Measurements from ENCODE around the gene C12orf60. TPM values are rescaled to one million over a fixed set of nuclear protein-coding genes. Genes with fewer than 3 reads are reported as not detected.

C12orf60 gene
- total and polyA plus RNA-seq, 2 donors, result 1.0 to 3.6 TPM

DNA sequence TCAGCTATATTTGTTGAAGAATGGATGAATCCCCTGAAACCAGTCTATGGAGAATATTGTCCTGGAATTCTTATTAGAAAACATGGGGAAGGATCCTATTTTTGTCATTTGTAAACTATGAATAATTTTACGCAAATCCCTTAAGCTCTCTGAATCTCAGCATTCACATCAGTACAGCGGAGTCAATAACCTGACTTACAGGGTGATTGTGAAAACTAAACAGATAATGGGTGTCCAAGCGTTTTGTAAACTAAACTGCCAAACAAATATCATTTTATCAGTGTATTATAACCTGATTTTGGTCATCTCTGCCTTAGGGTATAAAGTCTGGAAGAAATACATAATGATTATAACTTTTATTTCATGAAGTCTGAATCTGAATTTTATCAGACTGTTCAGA is 29.9 kb downstream of the C12orf60 start:
- H3K36me3 ChIP-seq (ENCODE audit: insufficient read depth), result no peaks in the 10 kb centered on the region
- no peak overlapping the region for H3K4me3 ChIP-seq (ENCODE audit: low read depth, low read length)
- H3K27ac ChIP-seq (ENCODE audit: low read depth), result no peak overlapping the region
- no peak for DNase-seq (ENCODE audit: extremely low spot score)
- 51% methylated on average over 3 of the region's 3 CpGs for WGBS
- H3K4me1 ChIP-seq (ENCODE audit: insufficient read depth), result no peaks in the 10 kb centered on the region

- no peak overlapping the region for H3K27ac ChIP-seq (ENCODE audit: low read depth)
- no peaks in the 10 kb centered on the region for H3K4me1 ChIP-seq (ENCODE audit: insufficient read depth)
- no peaks in the 10 kb centered on the region for H3K36me3 ChIP-seq (ENCODE audit: insufficient read depth)
- DNase-seq (ENCODE audit: extremely low spot score), result no peak
- 33% methylated on average over 1 of the region's 1 CpG for WGBS
- no peak overlapping the region for H3K4me3 ChIP-seq (ENCODE audit: low read depth, low read length)
These were observed 30.5 kb downstream of the C12orf60 start for GRCh38 chr12:14833952-14834351.

DNA sequence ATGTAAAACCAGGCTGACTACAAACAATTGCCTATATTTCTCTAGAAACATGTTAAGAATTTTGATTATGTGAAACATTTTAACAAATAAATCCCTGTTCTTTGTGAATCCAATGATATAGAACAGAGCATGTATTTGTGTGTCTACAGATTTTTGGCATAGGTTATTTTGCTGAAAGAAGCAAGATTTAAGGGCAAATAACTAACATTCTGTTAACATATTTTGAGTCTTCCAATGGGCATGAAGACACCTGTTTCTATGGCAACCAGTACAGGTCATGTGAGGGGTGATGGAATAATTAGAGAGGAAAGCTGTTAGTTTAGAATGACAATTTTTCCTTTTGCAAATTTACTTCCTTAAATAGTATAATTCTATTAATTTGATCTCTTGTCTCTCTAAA is 31.0 kb downstream of the C12orf60 start:
- DNase-seq (ENCODE audit: extremely low spot score), result no peak
- Histone ChIP-seq H3K4me1 (ENCODE audit: insufficient read depth) (no peaks in the 10 kb centered on the region), H3K27ac (ENCODE audit: low read depth) (no peak overlapping the region), H3K4me3 (ENCODE audit: low read depth, low read length) (no peak overlapping the region), H3K36me3 (ENCODE audit: insufficient read depth) (no peaks in the 10 kb centered on the region)

GRCh38 chr12:14836336-14837210 is 33.1 kb downstream of the C12orf60 start:
- WGBS, result 72% methylated on average over 7 of the region's 7 CpGs
- no peaks in the 10 kb centered on the region for H3K36me3 ChIP-seq (ENCODE audit: insufficient read depth)
- H3K27ac ChIP-seq (ENCODE audit: low read depth), result no peak overlapping the region
- DNase-seq (ENCODE audit: extremely low spot score), result no peak
- no peak overlapping the region for H3K4me3 ChIP-seq (ENCODE audit: low read depth, low read length)
- H3K4me1 ChIP-seq (ENCODE audit: insufficient read depth), result no peaks in the 10 kb centered on the region

DNA sequence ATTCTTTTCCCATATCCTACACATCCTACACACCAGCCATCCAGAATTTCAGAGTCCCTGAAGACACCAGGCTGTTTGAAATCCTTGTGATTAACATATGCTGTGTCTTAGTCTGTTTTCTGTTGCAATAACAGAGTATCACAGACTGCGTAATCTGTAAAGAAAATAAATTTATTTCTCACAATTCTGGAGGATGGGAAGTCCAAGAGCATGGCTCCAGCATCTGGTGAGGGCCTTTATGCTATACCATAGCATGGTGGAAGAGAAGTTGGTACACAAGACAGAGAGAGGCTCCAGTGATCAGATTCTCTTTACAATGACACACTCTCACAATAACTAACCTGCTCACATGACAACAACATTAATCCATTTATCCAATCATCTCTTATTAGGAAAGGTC is 35.8 kb downstream of the C12orf60 start:
- no peak overlapping the region for H3K27ac ChIP-seq (ENCODE audit: low read depth)
- WGBS, result 97% methylated on average over 1 of the region's 1 CpG
- DNase-seq (ENCODE audit: extremely low spot score), result no peak
- H3K36me3 ChIP-seq (ENCODE audit: insufficient read depth), result no peaks in the 10 kb centered on the region
- H3K4me1 ChIP-seq (ENCODE audit: insufficient read depth), result no peaks in the 10 kb centered on the region
- no peak overlapping the region for H3K4me3 ChIP-seq (ENCODE audit: low read depth, low read length)

GRCh38 chr12:14840616-14841015 is 37.1 kb downstream of the C12orf60 start:
- Histone ChIP-seq H3K36me3 (ENCODE audit: insufficient read depth) (no peaks in the 10 kb centered on the region), H3K4me3 (ENCODE audit: low read depth, low read length) (no peak overlapping the region), H3K27ac (ENCODE audit: low read depth) (no peak overlapping the region), H3K4me1 (ENCODE audit: insufficient read depth) (no peaks in the 10 kb centered on the region)
- 88% methylated on average over 4 of the region's 4 CpGs for WGBS
- DNase-seq (ENCODE audit: extremely low spot score), result no peak

GRCh38 chr12:14841761-14842160 is 38.3 kb downstream of the C12orf60 start:
- no peak overlapping the region for H3K27ac ChIP-seq (ENCODE audit: low read depth)
- no peak overlapping the region for H3K4me3 ChIP-seq (ENCODE audit: low read depth, low read length)
- 53% methylated on average over 3 of the region's 3 CpGs for WGBS
- DNase-seq (ENCODE audit: extremely low spot score), result no peak
- no peaks in the 10 kb centered on the region for H3K4me1 ChIP-seq (ENCODE audit: insufficient read depth)
- no peaks in the 10 kb centered on the region for H3K36me3 ChIP-seq (ENCODE audit: insufficient read depth)

- Histone ChIP-seq H3K27ac (ENCODE audit: low read depth) (no peak overlapping the region), H3K4me1 (ENCODE audit: insufficient read depth) (no peaks in the 10 kb centered on the region), H3K36me3 (ENCODE audit: insufficient read depth) (no peaks in the 10 kb centered on the region), H3K4me3 (ENCODE audit: low read depth, low read length) (no peak overlapping the region)
- no peak for DNase-seq (ENCODE audit: extremely low spot score)
- 77% methylated on average over 3 of the region's 3 CpGs for WGBS
These were observed 38.8 kb downstream of the C12orf60 start for GRCh38 chr12:14842315-14842714.

DNA sequence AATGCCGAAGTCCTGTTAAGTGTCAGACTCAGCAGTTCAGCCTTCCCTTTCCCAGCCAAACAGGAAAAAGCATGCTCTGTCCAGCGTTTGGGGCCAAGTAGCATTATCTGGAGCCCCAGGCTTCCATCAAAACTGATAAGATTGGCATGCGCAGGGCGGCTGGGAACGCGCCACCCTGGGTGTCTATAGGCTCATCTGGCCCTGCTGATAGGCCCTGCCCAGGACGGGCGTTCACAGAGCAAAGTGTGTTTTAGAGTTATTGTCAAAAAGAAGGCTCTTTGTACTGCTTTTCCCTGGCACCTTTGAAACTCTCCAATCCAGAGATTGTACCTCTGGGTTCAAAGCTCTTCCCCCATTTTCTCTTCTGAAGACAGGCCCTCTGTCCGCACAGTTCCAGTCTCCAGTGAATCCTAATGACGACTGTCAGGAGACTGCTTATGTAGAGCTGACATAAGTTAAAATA is 40.0 kb downstream of the C12orf60 start, which contains the start of gene ART4:
Gene ART4, minus strand, starts transcription at position 102 of the 463 bp plus-strand sequence. CDS start 413 bp downstream, outside the sequence.
- no peak for DNase-seq (ENCODE audit: extremely low spot score)
- Histone ChIP-seq H3K27ac (ENCODE audit: low read depth) (no peak within 1 kb of the TSS), H3K4me1 (ENCODE audit: insufficient read depth) (no peaks in the 10 kb centered on the region), H3K36me3 (ENCODE audit: insufficient read depth) (no peaks in the 10 kb centered on the region), H3K4me3 (ENCODE audit: low read depth, low read length) (no peak within 1 kb of the TSS)
- 63% methylated on average over 10 of the region's 10 CpGs for WGBS

DNA sequence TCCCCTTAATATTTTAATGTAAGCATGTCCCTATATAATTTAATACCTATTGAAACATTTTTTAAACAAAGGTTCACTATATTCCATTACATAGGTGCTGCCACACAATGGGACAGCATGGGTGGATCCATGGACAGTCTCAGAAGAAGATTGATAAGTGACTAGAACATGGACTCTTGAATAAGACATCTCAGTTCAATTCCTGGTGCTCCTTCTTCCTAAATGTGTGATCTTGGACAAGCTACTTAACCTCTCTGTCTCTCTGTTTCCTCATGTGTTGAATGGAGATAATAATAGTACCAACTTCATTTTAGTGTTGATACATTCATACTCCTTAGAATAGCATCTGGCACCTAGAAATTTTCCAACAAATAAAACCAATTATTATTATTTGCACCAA is 40.9 kb downstream of the C12orf60 start:
- Histone ChIP-seq H3K4me1 (ENCODE audit: insufficient read depth) (no peaks in the 10 kb centered on the region), H3K36me3 (ENCODE audit: insufficient read depth) (no peaks in the 10 kb centered on the region), H3K27ac (ENCODE audit: low read depth) (no peak overlapping the region), H3K4me3 (ENCODE audit: low read depth, low read length) (no peak overlapping the region)
- DNase-seq (ENCODE audit: extremely low spot score), result no peak

DNA sequence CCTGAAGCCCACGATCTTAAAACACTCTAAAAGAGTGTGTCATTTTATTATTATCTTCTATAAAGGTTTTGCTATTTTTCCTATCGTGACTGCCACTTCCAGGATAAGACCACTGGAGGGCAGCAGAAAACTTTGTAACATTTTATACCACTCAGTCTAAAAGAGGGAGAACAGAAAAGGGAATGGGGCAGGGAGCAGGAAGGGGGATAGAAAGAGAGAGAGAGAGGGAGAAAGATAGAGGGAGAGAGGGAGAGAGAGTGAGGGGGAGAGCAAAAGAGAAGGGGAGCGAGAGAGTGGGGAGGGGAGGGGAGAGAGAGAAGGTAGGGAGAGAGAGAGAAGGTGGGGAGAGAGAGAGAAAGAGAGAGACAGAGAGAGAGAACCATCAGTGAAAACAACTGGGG is 41.9 kb downstream of the C12orf60 start:
- Histone ChIP-seq H3K27ac (ENCODE audit: low read depth) (no peak overlapping the region), H3K36me3 (ENCODE audit: insufficient read depth) (no peaks in the 10 kb centered on the region), H3K4me1 (ENCODE audit: insufficient read depth) (no peaks in the 10 kb centered on the region), H3K4me3 (ENCODE audit: low read depth, low read length) (no peak overlapping the region)
- no peak for DNase-seq (ENCODE audit: extremely low spot score)
- WGBS, result 8% methylated on average over 3 of the region's 3 CpGs

GRCh38 chr12:14846042-14846587 is 42.6 kb downstream of the C12orf60 start:
- no peak for DNase-seq (ENCODE audit: extremely low spot score)
- Histone ChIP-seq H3K4me1 (ENCODE audit: insufficient read depth) (no peaks in the 10 kb centered on the region), H3K4me3 (ENCODE audit: low read depth, low read length) (no peak overlapping the region), H3K36me3 (ENCODE audit: insufficient read depth) (no peaks in the 10 kb centered on the region), H3K27ac (ENCODE audit: low read depth) (no peak overlapping the region)
- WGBS, result 38% methylated on average over 3 of the region's 3 CpGs

DNA sequence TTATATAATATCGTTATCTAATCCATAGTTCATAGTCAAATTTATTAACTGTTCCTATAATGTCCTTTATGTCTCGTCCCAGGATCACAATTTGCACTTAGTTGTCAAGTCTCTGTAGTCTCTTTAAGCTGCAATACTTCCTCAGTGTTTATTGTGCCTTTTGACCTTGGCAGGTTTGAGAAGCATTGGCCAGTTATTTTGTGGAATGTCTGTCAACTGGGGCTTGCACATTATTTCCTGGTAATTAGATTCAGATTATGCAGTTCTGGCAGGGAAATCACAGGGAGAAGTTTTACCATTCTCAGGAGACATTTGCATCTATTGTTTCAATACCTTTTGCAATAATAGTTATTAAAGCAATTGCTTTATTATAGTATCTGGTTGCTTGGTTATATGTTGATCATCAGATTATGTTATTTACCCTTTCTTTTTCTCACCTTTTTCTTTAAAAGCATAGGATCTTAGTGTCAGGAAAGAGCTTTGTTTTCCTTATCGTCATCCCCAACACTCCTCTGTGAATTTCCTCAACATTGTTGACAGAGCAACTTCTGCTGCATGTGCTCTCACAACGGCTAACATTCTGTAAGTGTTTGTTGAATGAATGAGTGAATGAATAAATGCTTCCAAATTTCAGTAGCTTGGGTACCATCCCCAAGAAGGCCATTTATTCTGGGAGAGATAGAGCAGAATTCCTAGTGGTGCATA is 43.6 kb downstream of the C12orf60 start:
- no peak for DNase-seq (ENCODE audit: extremely low spot score)
- WGBS, result 75% methylated on average over 4 of the region's 4 CpGs
- Histone ChIP-seq H3K36me3 (ENCODE audit: insufficient read depth) (no peaks in the 10 kb centered on the region), H3K4me3 (ENCODE audit: low read depth, low read length) (no peak overlapping the region), H3K27ac (ENCODE audit: low read depth) (no peak overlapping the region), H3K4me1 (ENCODE audit: insufficient read depth) (no peaks in the 10 kb centered on the region)

GRCh38 chr12:14849661-14850060 is 46.2 kb downstream of the C12orf60 start:
- Histone ChIP-seq H3K36me3 (ENCODE audit: insufficient read depth) (no peaks in the 10 kb centered on the region), H3K4me1 (ENCODE audit: insufficient read depth) (peaks cover 1% of the 10 kb centered on the region), H3K4me3 (ENCODE audit: low read depth, low read length) (no peak overlapping the region), H3K27ac (ENCODE audit: low read depth) (no peak overlapping the region)
- WGBS, result 31% methylated on average over 2 of the region's 2 CpGs
- peak; percentile 74 for DNase-seq (ENCODE audit: extremely low spot score)
